HG02870 (cell line): Measurements from ENCODE around the gene ANKRD24.
"Not testable (repeated sequence)": the region's sequence is repeated elsewhere in the genome, so short reads cannot be mapped to it uniquely, and the experiment has no call there.

Source experiments
- ATAC-seq: cut with Tn5 transposase; IDR thresholded peaks from one replicate; pipeline ENCODE4 v1.9.1; 2021; ENCODE audit warnings: mild to moderate bottlenecking, moderate library complexity; ENCODE audit not compliant: unreplicated experiment

ANKRD24 gene

DNA sequence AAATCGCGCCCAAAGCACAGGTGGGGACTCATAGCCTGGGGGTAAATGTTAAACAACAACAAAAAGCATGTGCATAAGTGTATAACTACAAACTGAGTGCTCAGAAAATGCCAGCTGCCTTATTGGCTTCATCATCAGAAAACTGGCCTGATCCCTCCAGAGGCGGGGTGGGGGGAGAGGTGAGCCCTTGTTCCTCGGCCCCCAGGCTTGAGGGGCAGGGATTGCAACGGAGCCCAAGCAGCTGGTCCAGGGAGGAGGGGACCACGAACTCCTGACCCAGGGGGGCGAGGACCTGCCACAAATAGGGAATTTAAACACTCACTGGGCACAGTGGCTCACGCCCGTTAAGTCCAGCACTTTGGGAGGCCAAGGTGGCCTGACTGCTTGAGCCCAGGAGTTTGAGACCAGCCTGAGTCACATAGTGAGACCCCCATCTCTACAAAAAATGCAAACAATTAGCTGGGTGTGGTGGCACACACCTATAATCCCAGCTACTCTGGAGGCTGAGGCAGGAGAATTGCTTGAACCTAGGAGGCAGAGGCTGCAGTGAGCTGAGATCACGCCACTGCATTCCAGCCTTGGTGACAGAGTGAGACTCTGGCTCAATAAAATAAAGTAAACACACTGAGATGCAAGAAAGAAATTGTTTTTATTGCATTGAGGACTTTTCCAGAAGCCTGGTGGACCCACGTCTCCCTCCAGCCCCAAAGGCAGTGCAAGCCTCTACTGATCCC, 8.8 kb upstream of the ANKRD24 start:
- ATAC-seq, result no peak

DNA sequence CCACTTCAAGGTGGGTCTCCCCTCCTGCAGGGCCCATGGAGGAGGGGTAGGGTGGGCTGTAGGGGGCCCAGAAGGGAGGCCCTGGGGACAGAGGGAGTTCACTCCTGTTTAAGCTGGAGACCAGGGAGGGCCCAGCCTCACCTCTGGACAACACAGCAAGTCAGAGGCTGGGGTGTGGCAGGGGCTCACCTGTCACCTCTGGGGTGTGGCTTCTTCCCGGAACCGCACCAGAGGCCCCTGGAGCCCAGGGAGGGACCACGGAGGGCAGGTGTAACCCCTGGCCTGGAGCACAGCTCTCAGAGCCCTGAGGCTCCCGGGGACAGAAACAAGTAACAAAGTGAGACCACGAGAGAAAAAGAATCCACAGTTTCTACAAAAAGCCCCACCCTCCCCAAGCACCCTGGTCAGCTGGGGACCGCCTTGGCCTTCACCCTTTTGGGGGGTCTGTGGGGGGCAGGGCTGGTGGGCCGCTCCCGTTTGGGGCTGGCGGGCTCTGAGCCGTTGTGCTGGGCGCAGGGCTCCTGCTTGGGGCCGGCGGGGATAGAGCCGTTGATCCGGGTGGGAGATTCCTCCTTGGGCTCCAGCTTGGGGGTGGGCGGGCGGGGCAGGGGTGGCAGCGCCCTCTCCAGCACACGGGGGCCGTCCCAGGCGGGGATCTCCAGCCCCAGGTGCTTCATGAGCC, 8.1 kb upstream of the ANKRD24 start:
- no peak for ATAC-seq

DNA sequence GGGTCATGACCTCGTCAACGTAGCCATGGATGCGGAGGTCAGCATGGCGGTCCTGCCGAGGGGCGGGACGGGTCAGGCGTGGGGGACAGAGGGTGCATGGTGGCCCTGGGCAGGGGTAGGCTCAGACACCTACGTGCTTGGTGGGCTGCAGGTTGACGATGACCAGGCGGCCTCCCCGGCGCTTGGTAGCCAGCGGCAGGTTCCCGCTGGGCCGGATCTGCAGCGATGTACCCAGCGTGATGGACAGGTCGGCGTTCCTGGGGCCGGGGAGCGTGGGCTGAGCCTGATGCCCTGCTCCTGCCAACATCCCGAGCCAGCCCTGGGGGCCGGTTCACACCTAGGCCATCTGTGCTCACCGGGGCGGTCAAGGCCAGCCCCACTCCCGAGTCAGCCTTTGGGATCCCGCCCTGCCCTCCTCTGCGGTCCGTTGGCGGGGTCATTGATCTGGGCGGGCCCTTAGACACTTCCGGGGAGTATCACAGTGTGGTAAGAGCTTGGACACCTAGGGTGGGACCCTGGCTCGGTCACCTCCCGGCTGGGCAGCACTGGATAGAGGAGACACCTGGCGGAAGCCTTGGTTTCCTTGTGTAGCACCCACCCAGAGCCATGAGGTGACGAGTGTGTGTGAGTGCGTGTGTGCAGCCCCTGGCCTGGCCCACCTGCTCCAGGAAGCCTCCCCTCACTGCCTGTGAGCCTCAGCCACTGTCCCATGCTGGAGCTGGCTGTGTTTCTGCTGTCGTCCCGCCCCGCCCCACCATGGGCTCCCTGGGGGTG, 7.4 kb upstream of the ANKRD24 start:
- ATAC-seq, result no peak

- no peak for ATAC-seq
These were observed 6.9 kb upstream of the ANKRD24 start for GRCh38 chr19:4175669-4175931.

- ATAC-seq, result no peak
These were observed 5.3 kb upstream of the ANKRD24 start for GRCh38 chr19:4177146-4177545.

DNA sequence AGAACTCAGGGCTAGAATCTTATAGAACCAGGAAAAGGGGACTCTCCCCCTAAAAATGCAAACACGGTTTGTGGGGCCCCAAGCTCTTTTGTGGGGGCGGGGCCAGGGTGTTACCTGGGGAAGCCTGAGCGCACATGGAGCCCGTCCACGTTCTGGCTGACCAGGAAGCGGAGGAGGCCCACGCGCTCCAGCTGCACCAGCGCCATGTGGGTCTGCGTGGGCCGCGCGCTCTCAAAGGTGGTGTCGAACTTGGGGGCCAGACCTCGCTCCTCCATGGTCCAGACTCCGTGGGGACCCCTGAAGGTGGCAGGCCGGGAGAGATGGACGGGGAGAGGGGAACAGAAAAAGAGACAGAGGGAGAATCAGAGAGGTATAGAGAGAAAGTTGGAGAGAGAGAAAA, 3.5 kb upstream of the ANKRD24 start:
- ATAC-seq, result no peak

GRCh38 chr19:4181053-4181508, 1.4 kb upstream of the ANKRD24 start:
- ATAC-seq, result no peak

DNA sequence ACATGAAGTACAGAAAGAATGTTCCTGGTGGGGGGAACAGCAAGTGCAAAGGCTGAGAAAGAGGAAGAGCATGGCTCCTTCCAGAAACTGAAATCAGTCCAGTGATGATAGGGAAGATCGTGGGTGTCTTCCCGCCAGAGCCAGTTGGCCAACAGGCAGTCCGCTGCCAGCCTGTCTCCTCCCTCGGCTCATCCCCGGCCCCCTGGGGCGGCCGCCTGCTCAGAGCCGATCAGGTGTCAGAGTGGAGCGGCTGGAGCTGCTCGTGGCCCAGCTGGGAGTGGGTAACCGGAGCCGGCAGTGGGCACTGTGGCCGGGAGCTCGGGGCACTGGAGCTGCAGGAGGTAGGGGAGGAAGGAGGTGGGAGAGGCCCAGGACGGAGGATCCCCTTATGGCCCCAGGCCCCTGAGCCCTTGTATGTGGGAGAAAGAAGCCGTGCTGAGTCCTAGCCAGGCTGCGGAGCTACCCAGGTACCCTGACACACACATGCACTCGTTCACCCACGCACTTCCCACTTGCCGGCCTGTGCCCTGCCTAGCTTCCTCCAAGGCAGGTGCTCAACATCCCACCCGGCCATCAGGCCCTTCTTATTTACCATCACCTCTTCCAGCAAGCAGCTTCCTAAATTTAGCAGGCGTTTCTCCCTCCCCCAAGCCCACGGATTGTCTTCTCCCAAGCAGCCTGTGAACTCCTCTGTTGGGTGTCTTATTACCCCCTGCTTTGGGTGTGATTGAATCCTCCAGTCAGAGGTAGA, 1.7 kb downstream of the ANKRD24 start:
- no peak for ATAC-seq

DNA sequence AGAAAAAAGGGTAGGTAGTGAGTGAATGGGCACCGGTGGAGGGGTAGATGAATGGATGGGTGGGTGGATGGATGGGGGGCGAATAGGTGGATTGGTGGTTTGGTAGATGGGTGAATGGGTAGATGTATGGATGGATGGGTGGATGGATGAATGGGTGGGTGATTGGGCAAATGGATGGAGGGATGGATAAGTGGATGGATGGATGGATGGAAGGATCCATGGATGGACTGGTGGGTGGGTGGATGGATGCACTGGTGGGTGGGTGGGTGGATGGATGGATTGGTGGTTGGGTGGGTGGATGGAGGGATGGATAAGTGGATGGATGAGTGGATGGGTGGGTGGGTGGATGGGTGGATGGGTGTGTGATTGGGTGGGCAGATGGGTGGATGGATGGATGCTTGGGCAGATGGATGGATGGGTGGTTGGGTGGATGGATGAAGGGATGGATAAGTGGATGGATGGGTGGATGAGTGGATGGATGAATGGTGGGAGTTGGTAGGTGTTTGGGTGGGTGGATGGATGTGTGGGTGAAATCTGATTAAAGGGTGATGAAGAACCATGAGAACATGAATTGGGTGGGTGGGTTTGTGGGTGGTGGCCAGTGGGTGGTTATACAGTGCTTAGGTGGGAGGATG, 2.3 kb downstream of the ANKRD24 start:
- no peak for ATAC-seq

DNA sequence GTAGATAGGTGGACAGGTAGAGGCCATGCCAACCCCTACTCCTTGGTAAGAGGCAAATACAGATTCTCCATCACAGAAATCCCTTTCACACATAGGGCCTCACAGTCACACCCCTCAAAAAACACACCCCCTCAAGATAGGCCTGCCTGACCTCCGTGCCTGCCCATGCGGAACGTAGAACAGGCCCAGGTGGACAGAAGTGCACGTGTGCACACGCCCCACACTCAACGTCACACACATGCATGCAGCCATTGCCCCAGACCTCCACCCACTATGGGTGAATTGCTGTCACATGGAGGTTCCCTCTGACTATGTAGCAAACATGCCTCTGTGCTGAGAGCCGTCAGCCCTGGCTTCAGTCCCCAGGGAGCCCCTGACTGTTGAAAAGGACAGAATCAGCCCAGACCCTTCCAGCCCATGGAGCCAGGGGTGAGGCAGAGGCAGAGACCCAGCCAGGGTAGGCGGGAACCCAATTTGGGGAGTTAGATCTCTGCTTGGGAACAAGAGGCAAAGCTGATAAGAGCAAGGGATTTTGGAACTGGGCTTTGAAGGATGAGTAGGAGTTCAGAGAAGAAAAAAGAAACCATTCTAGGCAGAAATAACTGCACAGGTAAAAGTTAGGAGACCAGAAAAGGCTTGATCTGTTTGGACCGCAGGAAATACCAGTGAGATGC, 3.1 kb downstream of the ANKRD24 start:
- ATAC-seq, result no peak

DNA sequence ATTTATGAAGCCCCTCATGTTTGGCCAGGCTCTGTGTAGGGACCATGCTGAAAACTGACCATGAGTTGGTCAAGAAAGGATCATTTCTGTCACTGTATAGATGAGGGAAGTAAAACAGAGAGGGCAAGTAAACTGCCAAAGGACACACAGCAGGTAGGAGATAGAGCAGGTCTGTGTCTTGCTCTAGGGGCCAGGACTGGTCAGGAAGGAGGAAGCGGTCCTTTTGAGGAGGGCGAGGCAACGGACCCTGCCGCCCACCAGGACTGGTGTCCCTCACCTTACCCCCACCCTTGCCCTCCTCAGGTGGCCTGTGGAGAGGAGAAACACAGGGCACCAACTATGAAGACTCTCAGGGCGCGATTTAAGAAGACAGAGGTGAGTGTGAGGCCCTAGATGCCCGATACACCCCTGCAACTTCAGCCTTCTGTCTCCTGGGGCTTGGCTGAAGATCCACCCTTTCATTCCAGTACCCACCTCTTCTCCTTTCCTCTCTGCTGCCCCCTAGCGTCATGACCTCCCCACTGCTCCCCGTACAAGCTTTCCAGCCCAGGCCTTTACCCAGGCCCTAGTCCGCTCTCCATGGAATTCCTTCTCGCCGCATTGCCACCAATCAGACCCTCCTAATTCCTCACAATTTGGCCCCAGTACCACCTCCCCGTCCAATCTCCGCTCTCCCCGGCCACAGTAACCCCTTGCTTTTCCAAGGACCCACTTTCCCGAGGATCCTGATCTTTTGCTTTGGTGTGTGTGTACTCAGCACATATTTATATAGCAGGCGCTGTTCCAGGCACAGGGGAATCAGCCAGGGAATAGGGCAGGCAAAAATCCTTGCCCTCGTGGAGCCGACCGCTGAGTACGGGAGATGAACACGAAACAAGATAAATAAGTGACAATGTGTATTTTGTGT, 3.9 kb downstream of the ANKRD24 start:
- ATAC-seq, result no peak

DNA sequence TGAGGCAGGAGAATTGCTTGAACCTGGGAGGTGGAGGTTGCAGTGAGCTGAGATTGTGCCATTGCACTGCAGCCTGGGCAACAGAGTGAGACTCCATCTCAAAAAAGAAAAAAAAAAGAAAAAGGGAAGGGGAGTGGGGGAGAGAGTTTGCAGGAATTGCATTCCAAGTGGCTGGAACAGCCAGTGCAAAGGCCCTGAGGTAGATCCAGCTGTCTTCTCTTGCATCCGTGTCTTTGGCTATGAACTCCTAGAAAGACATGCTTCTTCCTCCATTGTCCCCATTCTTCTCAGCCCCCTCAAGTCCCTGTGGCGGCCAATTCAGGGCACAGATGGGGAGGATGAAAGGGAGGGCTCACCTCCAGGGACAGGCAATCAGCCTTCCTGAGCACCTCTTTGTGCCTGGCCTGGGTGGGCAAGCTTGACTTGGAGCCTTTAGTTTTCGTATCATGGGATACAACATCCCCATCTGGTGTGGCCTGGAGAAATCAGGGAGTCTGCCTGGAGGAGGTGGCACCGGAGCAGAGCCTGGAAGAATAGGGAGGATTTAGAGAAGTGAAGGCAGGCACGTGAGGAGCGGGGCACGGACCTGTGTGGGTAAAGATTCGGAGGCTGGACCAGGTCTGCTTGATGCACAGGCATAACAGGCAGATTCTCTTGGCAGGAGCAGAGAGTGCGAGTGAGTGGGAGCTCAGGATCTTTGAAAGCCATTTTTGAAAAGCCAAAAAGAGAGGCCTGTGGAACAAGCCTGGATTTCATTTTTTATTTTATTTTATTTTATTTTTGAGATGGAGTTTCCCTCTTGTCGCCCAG, 5.0 kb downstream of the ANKRD24 start:
- ATAC-seq, result no peak

- ATAC-seq, result no peak
These were observed 7.2 kb downstream of the ANKRD24 start for GRCh38 chr19:4189641-4190040.

GRCh38 chr19:4192537-4192936, 10.0 kb downstream of the ANKRD24 start:
- ATAC-seq, result not testable (repeated sequence)

GRCh38 chr19:4194353-4194752, 11.9 kb downstream of the ANKRD24 start:
- ATAC-seq, result no peak

- no peak for ATAC-seq
These were observed 13.5 kb downstream of the ANKRD24 start for GRCh38 chr19:4196009-4196408.

- ATAC-seq, result no peak
These were observed 14.2 kb downstream of the ANKRD24 start for GRCh38 chr19:4196587-4197148.

GRCh38 chr19:4197228-4197624, 14.7 kb downstream of the ANKRD24 start:
- no peak for ATAC-seq
